DOHH2 (cell line): ENCODE measurements around the gene ANKRD2.

Experiments
- H3F3A ChIP-seq: fragments of 200-600 bp; sonication (generic), shearing (Covaris generic); 2 replicates; pipeline ENCODE4 v1.6.0; 2016; ENCODE audit warnings: antibody characterized with exemption, mild to moderate bottlenecking; ENCODE audit not compliant: control insufficient read depth, insufficient read depth
- H3K27ac ChIP-seq: fragments of 200-600 bp; sonication (generic); 2 replicates; pipeline ENCODE4 v1.5.1; 2014; ENCODE audit warnings: low read depth, mild to moderate bottlenecking, low read length, moderate library complexity
- H3K27me3 ChIP-seq: fragments of 200-600 bp; sonication (generic); 2 replicates; pipeline ENCODE4 v1.6.1; 2014; ENCODE audit warnings: mild to moderate bottlenecking, low read length, mixed read lengths; ENCODE audit not compliant: control insufficient read depth
- H3K36me3 ChIP-seq: fragments of 200-600 bp; sonication (generic); 2 replicates; pipeline ENCODE4 v1.6.1; 2014; ENCODE audit warnings: mild to moderate bottlenecking, low read length, moderate library complexity, mixed read lengths; ENCODE audit not compliant: control insufficient read depth
- H3K4me1 ChIP-seq: fragments of 200-600 bp; sonication (generic); 2 replicates; pipeline ENCODE4 v1.6.1; 2014; ENCODE audit warnings: mild to moderate bottlenecking, low read length, mixed read lengths; ENCODE audit not compliant: control insufficient read depth
- H3K4me2 ChIP-seq: fragments of 200-600 bp; sonication (generic); 2 replicates; pipeline ENCODE4 v1.6.0; 2014; ENCODE audit warnings: mild to moderate bottlenecking, low read length, moderate library complexity
- H3K4me3 ChIP-seq: fragments of 200-600 bp; sonication (generic); 2 replicates; pipeline ENCODE4 v1.5.1; 2014; ENCODE audit warnings: mild to moderate bottlenecking, low read length, mixed read lengths
- H3K79me2 ChIP-seq: fragments of 200-600 bp; sonication (generic); 2 replicates; pipeline ENCODE4 v1.6.1; 2014; ENCODE audit warnings: mild to moderate bottlenecking, low read length, mixed read lengths; ENCODE audit not compliant: control insufficient read depth
- H3K9me2 ChIP-seq: fragments of 200-600 bp; sonication (generic); replicated peaks from 2 replicates; pipeline ENCODE4 v1.6.1; 2014; ENCODE audit warnings: mild to moderate bottlenecking, low read length, mixed read lengths; ENCODE audit not compliant: control insufficient read depth
- H3K9me3 ChIP-seq: fragments of 200-600 bp; sonication (generic); 2 replicates; pipeline ENCODE4 v1.6.1; 2014; ENCODE audit warnings: antibody characterized with exemption, low read length, mixed read lengths; ENCODE audit not compliant: control insufficient read depth, insufficient read depth
- H4K20me1 ChIP-seq: fragments of 200-600 bp; sonication (generic); 2 replicates; pipeline ENCODE4 v1.6.0; 2014; ENCODE audit warnings: low read depth, mild to moderate bottlenecking, antibody characterized with exemption, low read length, moderate library complexity; ENCODE audit not compliant: control insufficient read depth, insufficient read depth
- EZH2phosphoT487 ChIP-seq: fragments of 200-600 bp; sonication (generic); IDR thresholded peaks from 2 replicates; pipeline ENCODE4 v1.6.1; 2017; ENCODE audit warnings: borderline replicate concordance, mild to moderate bottlenecking, antibody characterized with exemption, low read length, moderate library complexity, mixed read lengths
- TF ChIP-seq, protein P1 (sequence below): fragments of 200-600 bp; sonication (generic); IDR thresholded peaks from one replicate; pipeline ENCODE4 v1.5.1; 2014; ENCODE audit warnings: antibody characterized with exemption, mild to moderate bottlenecking, low read depth, low read length; ENCODE audit not compliant: poor library complexity, severe bottlenecking

The ANKRD2 gene

DNA sequence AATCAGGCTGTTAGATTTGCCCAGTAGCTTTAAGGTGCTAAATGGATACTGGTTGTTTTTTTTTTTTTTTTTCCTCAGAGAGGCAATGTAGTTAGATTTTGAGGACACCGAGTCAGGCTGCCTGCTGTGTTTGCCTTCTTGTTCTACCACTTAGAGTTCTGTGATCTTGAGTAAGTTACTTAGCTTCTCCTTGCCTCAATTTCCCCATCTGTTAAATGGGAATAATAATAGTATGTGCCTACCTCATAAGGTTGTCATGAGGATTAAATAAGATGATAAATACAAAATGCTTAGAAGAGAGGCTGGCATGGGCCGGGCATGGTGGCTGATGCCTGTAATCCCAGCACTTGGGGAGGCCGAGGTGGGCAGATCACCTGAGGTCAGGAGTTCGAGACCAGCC, 46.2 kb downstream of the ANKRD2 start:
- Histone ChIP-seq H4K20me1 (no peaks in the 10 kb centered on the region), H3K27ac (no peak overlapping the region), H3K4me1 (no peaks in the 10 kb centered on the region)

DNA sequence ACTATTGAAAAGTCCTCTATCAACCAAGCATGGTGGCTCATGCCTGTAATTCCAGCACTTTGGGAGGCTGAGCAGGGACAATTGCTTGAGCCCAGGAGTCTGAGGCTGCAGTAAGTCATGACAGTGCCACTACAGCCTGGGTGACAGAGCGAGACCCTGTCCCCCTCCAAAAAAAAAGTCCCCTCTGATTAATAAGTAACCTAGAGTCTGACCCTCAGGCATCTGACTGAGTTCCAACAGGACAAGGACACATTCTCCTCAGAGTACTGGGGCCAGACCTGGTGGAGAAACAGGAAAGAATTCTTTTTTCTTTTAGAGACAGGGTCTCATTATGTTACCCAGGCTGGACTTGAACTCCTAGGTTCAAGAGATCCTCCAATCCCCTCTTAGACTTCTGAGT, 50.7 kb downstream of the ANKRD2 start:
- Histone ChIP-seq H3K27ac (no peak overlapping the region), H3K79me2 (no peaks in the 10 kb centered on the region), H3K27me3 (no peaks in the 10 kb centered on the region), H3K4me2 (no peak overlapping the region), H4K20me1 (no peaks in the 10 kb centered on the region), H3K9me2 (no peaks in the 10 kb centered on the region), H3K36me3 (no peaks in the 10 kb centered on the region), H3K9me3 (no peaks in the 10 kb centered on the region), H3F3A (0 out of 2 replicates have a peak, but pooled peaks cover 1% of the 10 kb centered on the region), H3K4me1 (no peaks in the 10 kb centered on the region), H3K4me3 (no peak overlapping the region)
- TF ChIP-seq EZH2phosphoT487 = no peak
- TF ChIP-seq, protein P1, sequence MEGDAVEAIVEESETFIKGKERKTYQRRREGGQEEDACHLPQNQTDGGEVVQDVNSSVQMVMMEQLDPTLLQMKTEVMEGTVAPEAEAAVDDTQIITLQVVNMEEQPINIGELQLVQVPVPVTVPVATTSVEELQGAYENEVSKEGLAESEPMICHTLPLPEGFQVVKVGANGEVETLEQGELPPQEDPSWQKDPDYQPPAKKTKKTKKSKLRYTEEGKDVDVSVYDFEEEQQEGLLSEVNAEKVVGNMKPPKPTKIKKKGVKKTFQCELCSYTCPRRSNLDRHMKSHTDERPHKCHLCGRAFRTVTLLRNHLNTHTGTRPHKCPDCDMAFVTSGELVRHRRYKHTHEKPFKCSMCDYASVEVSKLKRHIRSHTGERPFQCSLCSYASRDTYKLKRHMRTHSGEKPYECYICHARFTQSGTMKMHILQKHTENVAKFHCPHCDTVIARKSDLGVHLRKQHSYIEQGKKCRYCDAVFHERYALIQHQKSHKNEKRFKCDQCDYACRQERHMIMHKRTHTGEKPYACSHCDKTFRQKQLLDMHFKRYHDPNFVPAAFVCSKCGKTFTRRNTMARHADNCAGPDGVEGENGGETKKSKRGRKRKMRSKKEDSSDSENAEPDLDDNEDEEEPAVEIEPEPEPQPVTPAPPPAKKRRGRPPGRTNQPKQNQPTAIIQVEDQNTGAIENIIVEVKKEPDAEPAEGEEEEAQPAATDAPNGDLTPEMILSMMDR = no peak

More for the DNA sequence above, 46.2 kb downstream of the ANKRD2 start:
- no peaks in the 10 kb centered on the region for H3K9me3 ChIP-seq
- H3K36me3 ChIP-seq = no peaks in the 10 kb centered on the region
- H3K4me3 ChIP-seq = no peak overlapping the region
- H3F3A ChIP-seq = no peaks in the 10 kb centered on the region
- H3K9me2 ChIP-seq = no peaks in the 10 kb centered on the region
- H3K4me2 ChIP-seq = no peak overlapping the region
- TF ChIP-seq, protein P1 = no peak
- TF ChIP-seq EZH2phosphoT487 = no peak
- H3K79me2 ChIP-seq = no peaks in the 10 kb centered on the region
- H3K27me3 ChIP-seq = no peaks in the 10 kb centered on the region

DNA sequence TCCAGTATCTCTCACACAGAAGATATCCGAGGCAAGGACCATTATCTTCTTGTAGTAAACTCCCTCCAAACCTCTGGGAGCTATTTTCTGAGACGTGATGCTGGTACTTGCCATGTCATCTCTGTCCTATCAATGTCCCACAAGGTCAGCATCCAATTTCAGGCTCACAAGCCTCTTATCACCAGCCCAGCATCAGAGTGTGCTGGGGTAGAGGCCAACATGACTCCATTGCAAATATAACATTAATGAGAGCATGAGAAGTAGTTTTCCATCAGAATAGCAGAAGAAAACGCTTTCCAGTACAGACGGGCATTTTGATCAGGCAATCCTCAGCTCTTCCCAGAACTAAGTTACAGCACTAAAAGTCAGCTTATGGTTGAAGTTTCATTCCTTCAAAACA, 55.2 kb downstream of the ANKRD2 start:
- H3K4me3 ChIP-seq = no peak overlapping the region
- no peaks in the 10 kb centered on the region for H3K36me3 ChIP-seq
- H3K4me2 ChIP-seq = no peak overlapping the region
- H3F3A ChIP-seq = 0 out of 2 replicates have a peak, but pooled peaks cover 3% of the 10 kb centered on the region
- peaks cover 6% of the 10 kb centered on the region for H3K4me1 ChIP-seq
- H4K20me1 ChIP-seq = no peaks in the 10 kb centered on the region
- TF ChIP-seq, protein P1 = no peak
- TF ChIP-seq EZH2phosphoT487 = no peak
- H3K9me2 ChIP-seq = no peaks in the 10 kb centered on the region
- H3K27me3 ChIP-seq = no peaks in the 10 kb centered on the region
- no peaks in the 10 kb centered on the region for H3K9me3 ChIP-seq
- H3K79me2 ChIP-seq = peaks cover 5% of the 10 kb centered on the region; the same call in 1 of the 2 replicates
- no peak overlapping the region for H3K27ac ChIP-seq

DNA sequence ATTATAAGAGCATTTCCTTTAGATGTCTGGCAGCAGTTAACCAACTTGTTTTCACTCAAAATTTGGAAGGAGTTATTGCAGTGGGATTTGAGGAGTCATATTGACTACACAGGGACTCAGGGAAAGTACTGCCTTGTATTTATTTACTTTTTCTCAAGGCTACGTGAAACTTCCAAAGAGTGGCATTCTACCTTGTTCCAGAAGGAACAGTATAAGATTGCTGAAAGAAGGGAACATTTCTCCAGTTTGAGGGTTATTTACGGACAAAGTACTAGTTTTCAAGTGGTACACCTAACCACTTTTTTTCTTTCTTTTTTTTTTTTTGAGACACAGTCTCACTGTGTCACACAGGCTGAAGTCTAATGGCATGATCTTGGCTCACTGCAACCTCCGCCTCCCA, 55.6 kb downstream of the ANKRD2 start:
- Histone ChIP-seq H3K9me3 (no peaks in the 10 kb centered on the region), H3F3A (0 out of 2 replicates have a peak, but pooled peaks cover 3% of the 10 kb centered on the region), H3K4me2 (no peak overlapping the region), H3K27ac (no peak overlapping the region), H4K20me1 (no peaks in the 10 kb centered on the region), H3K27me3 (no peaks in the 10 kb centered on the region), H3K36me3 (no peaks in the 10 kb centered on the region), H3K4me1 (peaks cover 6% of the 10 kb centered on the region), H3K79me2 (peaks cover 6% of the 10 kb centered on the region; the same call in 1 of the 2 replicates), H3K4me3 (no peak overlapping the region), H3K9me2 (no peaks in the 10 kb centered on the region)
- no peak for TF ChIP-seq EZH2phosphoT487
- TF ChIP-seq, protein P1 = no peak
